ENCODE measurements around the gene ROBO1. TPM values are rescaled to one million over a fixed set of nuclear protein-coding genes. Genes with fewer than 3 reads are reported as not detected.

Gene ROBO1
- total and polyA plus RNA-seq, 2 donors (not counting 1 experiment from before 2014, with no cell fraction given): 0.27 to 3.2 TPM

DNA sequence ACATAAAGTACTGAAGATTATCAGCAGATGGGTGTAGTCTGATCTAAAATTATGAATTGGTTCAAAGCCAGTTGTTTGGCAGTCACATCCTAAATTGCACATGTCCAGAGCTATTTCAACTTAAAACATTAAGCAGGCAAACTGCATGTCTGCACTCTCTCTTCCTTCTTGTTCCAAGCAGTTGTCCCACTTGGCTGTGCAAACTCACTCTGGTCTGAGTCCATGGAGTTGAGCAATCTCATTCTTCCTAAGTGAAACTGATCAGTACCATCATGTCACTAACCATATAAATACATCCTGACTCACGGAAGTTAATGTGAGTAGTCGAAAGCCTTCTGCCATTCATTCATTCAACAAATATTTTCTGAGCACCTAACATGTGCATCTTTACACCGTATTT lies 353.0 kb downstream of the ROBO1 start:
- Mint-ChIP-seq H3K9me3 (ENCODE audit: insufficient read depth) (no peaks in the 10 kb centered on the region), H3K27me3 (no peaks in the 10 kb centered on the region), H3K27ac (no peak overlapping the region), H3K4me1 (no peaks in the 10 kb centered on the region), H3K4me3 (no peak overlapping the region)
- Histone ChIP-seq H4K20me1 (ENCODE audit: control insufficient read depth, insufficient read depth, low read length, poor library complexity, severe bottlenecking) (no peaks in the 10 kb centered on the region), H3K36me3 (replicated peaks in 1 of 2; ENCODE audit: control extremely low read depth in 1 of 2, control insufficient read depth in 1 of 2, extremely low read depth in 1 of 2, insufficient read depth in 2 of 2, low read length in 1 of 2) (no peaks in the 10 kb centered on the region), H3K9me3 (ENCODE audit: control extremely low read depth in 1 of 3, control insufficient read depth in 2 of 3, insufficient read depth in 1 of 3, low read length in 2 of 3) (no peaks in the 10 kb centered on the region), H3K27me3 (replicated peaks in 1 of 4; ENCODE audit: control extremely low read depth in 1 of 4, control insufficient read depth in 3 of 4, insufficient read depth in 4 of 4, low read length in 3 of 4) (no peaks in the 10 kb centered on the region), H3K27ac (ENCODE audit: low read length in 2 of 2) (no peak overlapping the region), H3K9ac (ENCODE audit: low read length) (no peak overlapping the region), H2AFZ (ENCODE audit: insufficient read depth, low read depth, low read length, poor library complexity, severe bottlenecking) (no peak overlapping the region), H3K4me1 (ENCODE audit: control insufficient read depth in 2 of 2, insufficient read depth in 2 of 2, low read length in 2 of 2) (no peaks in the 10 kb centered on the region), H3K4me2 (replicated peaks; ENCODE audit: low read depth, low read length, poor library complexity, severe bottlenecking) (no peak overlapping the region), H3K4me3 (ENCODE audit: control extremely low read depth in 1 of 5, extremely low read depth in 1 of 5, insufficient read depth in 1 of 5, low read depth in 2 of 5, low read length in 4 of 5) (no peak overlapping the region), H3K79me2 (ENCODE audit: control insufficient read depth, insufficient read depth, low read length) (no peaks in the 10 kb centered on the region)
- ChIA-PET CTCF (no interaction called here), POLR2A (no interaction called here)
- DNase-seq (no peak), ATAC-seq (ENCODE audit: low read depth) (no peak)
- TF ChIP-seq, protein P1, sequence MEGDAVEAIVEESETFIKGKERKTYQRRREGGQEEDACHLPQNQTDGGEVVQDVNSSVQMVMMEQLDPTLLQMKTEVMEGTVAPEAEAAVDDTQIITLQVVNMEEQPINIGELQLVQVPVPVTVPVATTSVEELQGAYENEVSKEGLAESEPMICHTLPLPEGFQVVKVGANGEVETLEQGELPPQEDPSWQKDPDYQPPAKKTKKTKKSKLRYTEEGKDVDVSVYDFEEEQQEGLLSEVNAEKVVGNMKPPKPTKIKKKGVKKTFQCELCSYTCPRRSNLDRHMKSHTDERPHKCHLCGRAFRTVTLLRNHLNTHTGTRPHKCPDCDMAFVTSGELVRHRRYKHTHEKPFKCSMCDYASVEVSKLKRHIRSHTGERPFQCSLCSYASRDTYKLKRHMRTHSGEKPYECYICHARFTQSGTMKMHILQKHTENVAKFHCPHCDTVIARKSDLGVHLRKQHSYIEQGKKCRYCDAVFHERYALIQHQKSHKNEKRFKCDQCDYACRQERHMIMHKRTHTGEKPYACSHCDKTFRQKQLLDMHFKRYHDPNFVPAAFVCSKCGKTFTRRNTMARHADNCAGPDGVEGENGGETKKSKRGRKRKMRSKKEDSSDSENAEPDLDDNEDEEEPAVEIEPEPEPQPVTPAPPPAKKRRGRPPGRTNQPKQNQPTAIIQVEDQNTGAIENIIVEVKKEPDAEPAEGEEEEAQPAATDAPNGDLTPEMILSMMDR (IDR thresholded peaks at IDR 0.05): no peak
- no peak for TF ChIP-seq EZH2 (IDR thresholded peaks at IDR 0.05; ENCODE audit: borderline replicate concordance, insufficient read depth, low read depth, low read length, poor library complexity, severe bottlenecking)
- intact Hi-C loops (cut with micrococcal nuclease): no loop called here
- WGBS (ENCODE audit: insufficient coverage): no CpG with 5 or more reads among the region's 3 CpGs

DNA sequence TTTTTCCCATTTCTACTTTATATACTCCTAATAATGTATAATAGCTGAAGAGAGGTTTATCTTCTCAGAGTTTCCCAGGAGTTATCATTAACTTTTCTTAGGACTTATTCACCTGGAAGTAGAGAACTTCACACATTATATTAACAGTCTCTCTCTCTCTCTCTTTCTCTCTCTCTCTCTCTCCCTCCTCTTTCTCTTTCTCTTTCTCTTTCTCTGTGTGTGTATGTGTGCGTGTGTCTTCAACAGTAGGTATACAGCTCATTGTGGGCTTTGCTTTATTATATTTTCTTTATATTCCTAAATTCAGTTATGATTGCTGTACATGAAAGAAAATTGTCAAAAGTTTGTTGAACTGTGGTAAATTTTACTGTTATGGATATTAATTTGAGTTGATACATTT lies 353.8 kb downstream of the ROBO1 start:
- no peaks in the 10 kb centered on the region for H3K27me3 Mint-ChIP-seq
- Histone ChIP-seq H3K9ac (ENCODE audit: low read length) (no peak overlapping the region), H3K36me3 (replicated peaks in 1 of 2; ENCODE audit: control extremely low read depth in 1 of 2, control insufficient read depth in 1 of 2, extremely low read depth in 1 of 2, insufficient read depth in 2 of 2, low read length in 1 of 2) (no peaks in the 10 kb centered on the region), H2AFZ (ENCODE audit: insufficient read depth, low read depth, low read length, poor library complexity, severe bottlenecking) (no peak overlapping the region), H3K4me2 (replicated peaks; ENCODE audit: low read depth, low read length, poor library complexity, severe bottlenecking) (no peak overlapping the region), H3K4me3 (ENCODE audit: control extremely low read depth in 1 of 5, extremely low read depth in 1 of 5, insufficient read depth in 1 of 5, low read depth in 2 of 5, low read length in 4 of 5) (no peak overlapping the region), H3K9me3 (ENCODE audit: control extremely low read depth in 1 of 3, control insufficient read depth in 2 of 3, insufficient read depth in 1 of 3, low read length in 2 of 3) (no peaks in the 10 kb centered on the region), H3K79me2 (ENCODE audit: control insufficient read depth, insufficient read depth, low read length) (no peaks in the 10 kb centered on the region), H3K27ac (ENCODE audit: low read length in 2 of 2) (no peak overlapping the region), H3K4me1 (ENCODE audit: control insufficient read depth in 2 of 2, insufficient read depth in 2 of 2, low read length in 2 of 2) (no peaks in the 10 kb centered on the region), H4K20me1 (ENCODE audit: control insufficient read depth, insufficient read depth, low read length, poor library complexity, severe bottlenecking) (no peaks in the 10 kb centered on the region), H3K27me3 (replicated peaks in 1 of 4; ENCODE audit: control extremely low read depth in 1 of 4, control insufficient read depth in 3 of 4, insufficient read depth in 4 of 4, low read length in 3 of 4) (no peaks in the 10 kb centered on the region)
- ChIA-PET CTCF (no interaction called here), POLR2A (no interaction called here)
- no peak overlapping the region for H3K27ac Mint-ChIP-seq
- DNase-seq (no peak), ATAC-seq (ENCODE audit: low read depth) (no peak)
- H3K4me3 Mint-ChIP-seq: no peak overlapping the region
- intact Hi-C loops (cut with micrococcal nuclease): no loop called here
- TF ChIP-seq EZH2 (IDR thresholded peaks at IDR 0.05; ENCODE audit: borderline replicate concordance, insufficient read depth, low read depth, low read length, poor library complexity, severe bottlenecking): no peak
- TF ChIP-seq, protein P1 (IDR thresholded peaks at IDR 0.05): no peak
- H3K4me1 Mint-ChIP-seq: no peaks in the 10 kb centered on the region
- WGBS (ENCODE audit: insufficient coverage): no CpG with 5 or more reads among the region's 1 CpG
- no peaks in the 10 kb centered on the region for H3K9me3 Mint-ChIP-seq (ENCODE audit: insufficient read depth)

Data from B cell (primary cell).